ENCODE results near the gene GRAMD1B. TPM values are rescaled to one million over a fixed set of nuclear protein-coding genes. Genes with fewer than 3 reads are reported as not detected.

Gene GRAMD1B
- total RNA-seq, 2 experiments from 2014 or later, result 16.1 to 21.8 TPM

DNA sequence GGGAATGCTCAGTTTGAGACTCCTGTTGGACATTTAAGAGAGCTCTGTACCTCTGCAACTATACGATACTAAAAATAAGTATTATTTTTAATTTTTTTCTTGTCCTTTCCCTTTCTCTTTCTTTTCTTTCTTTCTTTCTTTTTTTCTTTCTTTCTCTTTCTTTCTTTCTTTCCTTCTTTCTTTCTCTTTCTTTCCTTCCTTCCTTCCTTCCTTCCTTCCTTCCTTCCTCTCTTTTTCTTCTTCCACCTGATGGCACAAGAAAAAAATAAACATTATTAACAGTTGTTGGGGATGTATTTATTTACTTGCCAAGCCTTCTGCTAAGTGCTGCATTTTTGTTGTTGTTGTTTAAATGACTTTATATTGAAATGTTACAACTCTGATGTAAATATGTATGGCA, 39.5 kb downstream of the GRAMD1B start:
- TF ChIP-seq, protein P1, sequence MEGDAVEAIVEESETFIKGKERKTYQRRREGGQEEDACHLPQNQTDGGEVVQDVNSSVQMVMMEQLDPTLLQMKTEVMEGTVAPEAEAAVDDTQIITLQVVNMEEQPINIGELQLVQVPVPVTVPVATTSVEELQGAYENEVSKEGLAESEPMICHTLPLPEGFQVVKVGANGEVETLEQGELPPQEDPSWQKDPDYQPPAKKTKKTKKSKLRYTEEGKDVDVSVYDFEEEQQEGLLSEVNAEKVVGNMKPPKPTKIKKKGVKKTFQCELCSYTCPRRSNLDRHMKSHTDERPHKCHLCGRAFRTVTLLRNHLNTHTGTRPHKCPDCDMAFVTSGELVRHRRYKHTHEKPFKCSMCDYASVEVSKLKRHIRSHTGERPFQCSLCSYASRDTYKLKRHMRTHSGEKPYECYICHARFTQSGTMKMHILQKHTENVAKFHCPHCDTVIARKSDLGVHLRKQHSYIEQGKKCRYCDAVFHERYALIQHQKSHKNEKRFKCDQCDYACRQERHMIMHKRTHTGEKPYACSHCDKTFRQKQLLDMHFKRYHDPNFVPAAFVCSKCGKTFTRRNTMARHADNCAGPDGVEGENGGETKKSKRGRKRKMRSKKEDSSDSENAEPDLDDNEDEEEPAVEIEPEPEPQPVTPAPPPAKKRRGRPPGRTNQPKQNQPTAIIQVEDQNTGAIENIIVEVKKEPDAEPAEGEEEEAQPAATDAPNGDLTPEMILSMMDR (IDR thresholded peaks at IDR 0.05), result no peak
- POLR2A ChIA-PET, result no interaction called here
- no peaks in the 10 kb centered on the region for H3K4me1 ChIP-seq (ENCODE audit: insufficient read depth, low read length)
- intact Hi-C loops (cut with DNase I, micrococcal nuclease), result no loop called here
- H3K9me3 Mint-ChIP-seq, result no peaks in the 10 kb centered on the region
- H3K27ac ChIP-seq (ENCODE audit: low read depth in 1 of 2, low read length in 2 of 2), result no peak overlapping the region
- H3K4me3 ChIP-seq (ENCODE audit: low read length), result no peak overlapping the region
- no peaks in the 10 kb centered on the region for H3K36me3 Mint-ChIP-seq (ENCODE audit: low read depth)
- H3K27me3 ChIP-seq (ENCODE audit: control insufficient read depth in 1 of 2, insufficient read depth in 2 of 2, low read length in 2 of 2), result no peaks in the 10 kb centered on the region
- DNase-seq (no peak), ATAC-seq (ENCODE audit: poor library complexity) (no peak)
- CTCF ChIA-PET, result interaction anchor here (1.0 kb wide), 1 partner anchor 62 kb away, joined by 4 read pairs; no protein-coding TSS in a partner anchor
- H3K4me3 Mint-ChIP-seq, result no peak overlapping the region
- no peak overlapping the region for H3K27ac Mint-ChIP-seq
- no peaks in the 10 kb centered on the region for H3K36me3 ChIP-seq (ENCODE audit: insufficient read depth, low read length)
- no peaks in the 10 kb centered on the region for H3K9me3 ChIP-seq (ENCODE audit: control insufficient read depth in 1 of 2, insufficient read depth in 1 of 2, low read length in 2 of 2)
- H3K4me1 Mint-ChIP-seq (ENCODE audit: low read depth), result no peaks in the 10 kb centered on the region
- H3K27me3 Mint-ChIP-seq, result no peaks in the 10 kb centered on the region

DNA sequence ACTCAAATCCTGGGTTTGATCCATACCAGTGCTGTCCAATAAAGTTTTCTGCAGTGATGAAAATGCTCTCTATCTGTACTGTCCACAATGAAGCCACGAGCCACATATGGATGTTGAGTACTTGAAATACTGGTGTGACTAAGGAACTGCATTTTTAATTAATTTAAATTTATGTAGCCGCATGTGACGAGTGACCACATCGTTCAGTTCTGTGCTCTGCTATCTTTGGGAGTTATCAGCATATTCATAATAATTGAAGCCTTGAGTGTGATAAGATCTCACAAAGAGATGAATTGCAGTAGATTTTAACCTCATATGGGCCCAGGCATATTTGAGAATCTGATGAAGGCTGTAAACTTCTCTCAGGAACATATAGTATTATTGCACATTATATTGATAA, 40.8 kb downstream of the GRAMD1B start:
- Histone ChIP-seq H3K4me1 (ENCODE audit: insufficient read depth, low read length) (no peaks in the 10 kb centered on the region), H3K27ac (ENCODE audit: low read depth in 1 of 2, low read length in 2 of 2) (no peak overlapping the region), H3K27me3 (ENCODE audit: control insufficient read depth in 1 of 2, insufficient read depth in 2 of 2, low read length in 2 of 2) (no peaks in the 10 kb centered on the region), H3K4me3 (ENCODE audit: low read length) (no peak overlapping the region), H3K9me3 (ENCODE audit: control insufficient read depth in 1 of 2, insufficient read depth in 1 of 2, low read length in 2 of 2) (no peaks in the 10 kb centered on the region), H3K36me3 (ENCODE audit: insufficient read depth, low read length) (no peaks in the 10 kb centered on the region)
- no peak for DNase-seq
- CTCF ChIA-PET, result no interaction called here
- no peaks in the 10 kb centered on the region for H3K4me1 Mint-ChIP-seq (ENCODE audit: low read depth)
- H3K27me3 Mint-ChIP-seq, result no peaks in the 10 kb centered on the region
- no peak for ATAC-seq (ENCODE audit: poor library complexity)
- TF ChIP-seq, protein P1 (IDR thresholded peaks at IDR 0.05), result no peak
- no peaks in the 10 kb centered on the region for H3K36me3 Mint-ChIP-seq (ENCODE audit: low read depth)
- no peaks in the 10 kb centered on the region for H3K9me3 Mint-ChIP-seq
- POLR2A ChIA-PET, result no interaction called here
- no peak overlapping the region for H3K27ac Mint-ChIP-seq
- no peak overlapping the region for H3K4me3 Mint-ChIP-seq
- intact Hi-C loops (cut with DNase I, micrococcal nuclease), result no loop called here

DNA sequence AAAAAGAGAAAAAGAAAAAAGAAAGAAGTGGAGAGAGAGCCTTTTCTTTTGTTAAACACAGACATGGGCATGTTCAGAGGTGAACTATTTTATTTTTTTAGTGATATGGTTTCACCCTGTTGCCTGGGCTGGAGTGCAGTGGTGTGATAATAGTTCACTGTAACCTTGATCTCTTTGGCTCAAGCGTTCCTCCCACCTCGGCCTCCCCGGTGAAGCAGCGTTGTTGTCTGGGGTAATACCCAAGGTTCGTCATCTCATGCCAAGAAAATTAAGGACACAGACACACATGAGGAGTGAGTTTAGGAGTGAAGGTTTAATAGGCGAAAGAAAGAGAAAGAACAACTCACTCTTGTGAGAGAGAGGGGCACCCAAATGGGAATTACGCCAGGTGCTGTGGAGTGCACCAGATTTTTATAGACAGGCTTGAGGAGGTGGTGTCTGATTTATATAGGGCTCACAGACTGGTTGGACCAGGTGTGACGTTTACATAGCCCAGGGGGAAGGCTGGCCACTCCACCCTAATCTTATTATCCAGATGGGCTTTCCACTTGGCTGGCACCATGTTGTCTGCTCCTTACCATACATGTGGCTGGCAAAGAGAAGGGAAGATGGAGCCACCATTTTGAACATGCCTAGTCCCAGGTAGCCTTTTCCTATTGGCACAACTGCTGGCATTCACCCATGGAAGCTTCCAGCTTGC, 42.3 kb downstream of the GRAMD1B start:
- ChIA-PET CTCF (interaction anchor here (2.0 kb wide), 1 partner anchor 65 kb away, joined by 6 read pairs; no protein-coding TSS in a partner anchor), POLR2A (no interaction called here)
- H3K4me1 Mint-ChIP-seq (ENCODE audit: low read depth), result no peaks in the 10 kb centered on the region
- ATAC-seq (ENCODE audit: poor library complexity), result no peak
- no peaks in the 10 kb centered on the region for H3K36me3 ChIP-seq (ENCODE audit: insufficient read depth, low read length)
- no peak overlapping the region for H3K4me3 Mint-ChIP-seq
- no peaks in the 10 kb centered on the region for H3K4me1 ChIP-seq (ENCODE audit: insufficient read depth, low read length)
- TF ChIP-seq, protein P1 (IDR thresholded peaks at IDR 0.05), result no peak
- H3K27me3 ChIP-seq (ENCODE audit: control insufficient read depth in 1 of 2, insufficient read depth in 2 of 2, low read length in 2 of 2), result no peaks in the 10 kb centered on the region
- no peak for DNase-seq
- intact Hi-C loops (cut with DNase I, micrococcal nuclease), result no loop called here
- no peaks in the 10 kb centered on the region for H3K9me3 Mint-ChIP-seq
- no peak overlapping the region for H3K4me3 ChIP-seq (ENCODE audit: low read length)
- H3K27ac Mint-ChIP-seq, result no peak overlapping the region
- no peak overlapping the region for H3K27ac ChIP-seq (ENCODE audit: low read depth in 1 of 2, low read length in 2 of 2)
- no peaks in the 10 kb centered on the region for H3K27me3 Mint-ChIP-seq
- no peaks in the 10 kb centered on the region for H3K9me3 ChIP-seq (ENCODE audit: control insufficient read depth in 1 of 2, insufficient read depth in 1 of 2, low read length in 2 of 2)
- H3K36me3 Mint-ChIP-seq (ENCODE audit: low read depth), result no peaks in the 10 kb centered on the region

All from CD4-positive, alpha-beta T cell (primary cell).